GM12878 (cell line): ENCODE data around the gene KDM2A. TPM values are rescaled to one million over a fixed set of nuclear protein-coding genes. Genes with fewer than 3 reads are reported as not detected.

Source experiments
- ATF7 ChIP-seq: fragments of 450-650 bp; IDR thresholded peaks from 2 replicates; pipeline ENCODE4 v1.6.1; 2016; ENCODE audit warnings: low read depth, mild to moderate bottlenecking
- BHLHE40 ChIP-seq, 2 experiments: fragments of 450-650 bp in 1 of 2; IDR thresholded peaks; 2 replicates each; pipeline ENCODE4 v1.6.1; 2011 to 2017; ENCODE audit warnings: low read depth in 2 of 2, borderline replicate concordance in 1 of 2, improper control_type of control experiment in 1 of 2, low read length in 1 of 2, mild to moderate bottlenecking in 1 of 2
- EED ChIP-seq: sonication (generic); IDR thresholded peaks from 2 replicates; pipeline ENCODE4 v1.6.1; 2016; ENCODE audit warnings: antibody characterized with exemption, low read depth
- ESRRA ChIP-seq: IDR thresholded peaks from 2 replicates; pipeline ENCODE4 v1.6.1; 2012; ENCODE audit warnings: mild to moderate bottlenecking, low read length, improper control_type of control experiment
- FOS ChIP-seq: IDR thresholded peaks from 3 replicates; pipeline ENCODE4 v1.6.1; 2011; ENCODE audit warnings: borderline replicate concordance; ENCODE audit not compliant: insufficient read length; ENCODE audit errors: extremely low read depth
- HDAC2 ChIP-seq: fragments of 200-600 bp; sonication (generic); IDR thresholded peaks from 2 replicates; pipeline ENCODE4 v1.6.1; 2017
- IRF4 ChIP-seq: IDR thresholded peaks from 2 replicates; pipeline ENCODE4 v1.6.1; 2011; ENCODE audit warnings: low read depth, low read length
- JUND ChIP-seq: IDR thresholded peaks from 2 replicates; pipeline ENCODE4 v1.6.1; 2012; ENCODE audit warnings: low read depth, mild to moderate bottlenecking, low read length, improper control_type of control experiment, moderate library complexity
- MEF2A ChIP-seq: IDR thresholded peaks from 2 replicates; pipeline ENCODE4 v1.6.1; 2011; ENCODE audit warnings: low read depth, mild to moderate bottlenecking, low read length, moderate library complexity; ENCODE audit not compliant: insufficient read depth
- MTA2 ChIP-seq: fragments of 450-650 bp; IDR thresholded peaks from 2 replicates; pipeline ENCODE4 v1.6.1; 2016; ENCODE audit warnings: low read depth, mild to moderate bottlenecking, moderate library complexity
- MYC ChIP-seq: IDR thresholded peaks from 2 replicates; pipeline ENCODE4 v1.6.1; 2011; ENCODE audit warnings: mild to moderate bottlenecking, low read length, moderate library complexity, inconsistent platforms; ENCODE audit not compliant: insufficient read depth, insufficient replicate concordance, insufficient read length, severe bottlenecking
- RFX5 ChIP-seq: IDR thresholded peaks from 2 replicates; pipeline ENCODE4 v1.6.1; 2011; ENCODE audit warnings: low read depth, low read length, improper control_type of control experiment
- RUNX3 ChIP-seq: IDR thresholded peaks from 2 replicates; pipeline ENCODE4 v1.6.1; 2012; ENCODE audit warnings: low read length, inconsistent platforms
- SREBF2 ChIP-seq: IDR thresholded peaks from 2 replicates; pipeline ENCODE4 v1.6.1; 2012; ENCODE audit warnings: mild to moderate bottlenecking, low read length
- SUPT20H ChIP-seq: IDR thresholded peaks from 2 replicates; pipeline ENCODE4 v1.6.1; 2011; ENCODE audit warnings: low read depth, mild to moderate bottlenecking, low read length, moderate library complexity, borderline replicate concordance; ENCODE audit not compliant: control insufficient read depth
- ZNF217 ChIP-seq: fragments of 450-650 bp; IDR thresholded peaks from 2 replicates; pipeline ENCODE4 v1.6.1; 2017; ENCODE audit warnings: antibody characterized with exemption, mild to moderate bottlenecking
- ZNF274 ChIP-seq: IDR thresholded peaks from one replicate; pipeline ENCODE4 v1.8.0; 2011; ENCODE audit not compliant: insufficient read length, insufficient read depth
- polyA plus RNA-seq, 11 experiments: library from polyadenylated mRNA; depleted of rRNA in 4 of 11; unstranded in 6 of 11; stranded (reverse) in 5 of 11; fragments of >200 nt; fragmentation: Nextera tagmentation in 4 of 11; fragmentation: Illumina TruSeq in 1 of 11; extraction: Ambion mirVana in 4 of 11; extraction: Trizol in 1 of 11; gene quantifications; 1 replicate in 1 of 11; 2 replicates in 10 of 11; pipeline versions ENCODE4 v1.2.1 to v1.2.3, GENCODE V29; 2011 to 2016; ENCODE audit warnings: inconsistent platforms in 2 of 11, missing spikeins in 2 of 11, low read depth in 1 of 11
- total RNA-seq, 4 experiments: library from RNA; depleted of rRNA in 3 of 4; stranded (reverse); fragments of >200 nt in 3 of 4; fragmentation: Illumina TruSeq in 1 of 4; extraction: Trizol in 1 of 4; gene quantifications; 2 replicates each; pipeline versions ENCODE4 v1.2.1 to v1.2.3, GENCODE V29; 2013 to 2021
- TF ChIP-seq, protein P1 (sequence below): IDR thresholded peaks from 2 replicates; pipeline ENCODE4 v1.6.1; 2011; ENCODE audit warnings: mild to moderate bottlenecking, low read depth, low read length, moderate library complexity; ENCODE audit not compliant: insufficient replicate concordance
- TF ChIP-seq, protein P2 (sequence below): IDR thresholded peaks from 2 replicates; pipeline ENCODE4 v1.6.1; 2011; ENCODE audit warnings: low read depth, low read length, improper control_type of control experiment, borderline replicate concordance
- TF ChIP-seq, protein P3 (sequence below): fragments of 450-650 bp; conservative IDR thresholded peaks from 2 replicates; pipeline ENCODE4 v1.6.1; 2017; ENCODE audit warnings: mild to moderate bottlenecking, moderate library complexity
- TF ChIP-seq, protein P4 (sequence below): IDR thresholded peaks from 2 replicates; pipeline ENCODE4 v1.6.1; 2011; ENCODE audit warnings: borderline replicate concordance, low read depth, mild to moderate bottlenecking, moderate library complexity, mixed read lengths, low read length; ENCODE audit not compliant: insufficient read depth; ENCODE audit errors: extremely low read length
- TF ChIP-seq, protein P5 (sequence below): IDR thresholded peaks from 2 replicates; pipeline ENCODE4 v1.6.1; 2012; ENCODE audit warnings: low read depth, low read length, improper control_type of control experiment

The KDM2A gene
- total and polyA plus RNA-seq, 10 of the 15 experiments (the other 5 are each of a cell fraction or from before 2014, with no cell fraction given): 10.5 to 69.3 (median 41.6) TPM

DNA sequence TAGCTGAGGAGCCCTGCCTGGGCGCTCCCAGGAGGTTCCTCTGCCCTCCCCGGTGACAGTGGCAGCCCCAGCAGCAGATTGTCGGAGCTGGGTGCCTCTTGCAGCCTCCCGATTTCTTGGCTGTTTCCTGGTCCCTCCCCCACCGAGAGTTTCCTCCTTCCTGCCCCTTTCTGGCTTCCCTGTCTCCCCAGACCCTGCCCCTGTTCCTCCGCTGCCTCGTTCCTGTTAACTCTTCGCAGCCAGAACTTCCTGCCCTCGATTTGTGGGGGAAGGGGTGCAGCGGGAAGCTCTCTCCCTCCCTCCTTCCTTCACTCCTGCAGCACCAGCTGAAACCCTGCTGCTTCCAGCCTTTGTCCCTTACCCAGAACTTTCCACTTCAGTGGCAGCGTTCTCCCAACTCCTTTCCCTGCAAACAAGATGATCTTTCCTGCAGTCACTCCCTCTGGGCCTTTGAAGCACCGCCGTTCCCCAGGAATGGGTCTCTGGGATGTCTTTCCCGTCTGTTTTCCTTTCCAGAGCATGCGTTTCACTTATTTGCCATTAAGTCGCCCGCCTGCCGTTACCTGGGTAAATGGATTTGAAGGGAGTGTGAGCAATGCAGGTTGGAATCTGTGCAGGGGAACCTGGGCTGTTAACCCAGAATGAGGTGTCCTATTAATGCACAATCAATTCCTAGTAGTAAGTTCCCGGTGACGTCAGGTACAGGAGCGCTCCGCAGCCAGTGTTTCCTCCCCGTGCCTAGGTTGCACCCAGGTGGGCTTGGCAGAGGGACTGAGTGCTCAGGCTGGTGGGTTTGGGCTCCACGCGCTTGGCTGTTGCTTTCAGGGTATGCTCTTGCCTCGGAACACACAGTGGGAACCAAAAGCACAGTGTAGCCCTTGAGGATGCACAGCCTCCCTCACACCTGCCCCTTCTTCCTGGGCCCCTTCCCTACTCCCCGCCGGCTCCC lies 151.5 kb downstream of the KDM2A start (continued):
- TF ChIP-seq, protein P1, sequence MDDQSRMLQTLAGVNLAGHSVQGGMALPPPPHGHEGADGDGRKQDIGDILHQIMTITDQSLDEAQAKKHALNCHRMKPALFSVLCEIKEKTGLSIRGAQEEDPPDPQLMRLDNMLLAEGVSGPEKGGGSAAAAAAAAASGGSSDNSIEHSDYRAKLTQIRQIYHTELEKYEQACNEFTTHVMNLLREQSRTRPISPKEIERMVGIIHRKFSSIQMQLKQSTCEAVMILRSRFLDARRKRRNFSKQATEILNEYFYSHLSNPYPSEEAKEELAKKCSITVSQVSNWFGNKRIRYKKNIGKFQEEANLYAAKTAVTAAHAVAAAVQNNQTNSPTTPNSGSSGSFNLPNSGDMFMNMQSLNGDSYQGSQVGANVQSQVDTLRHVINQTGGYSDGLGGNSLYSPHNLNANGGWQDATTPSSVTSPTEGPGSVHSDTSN: no peak
- TF ChIP-seq, protein P2, sequence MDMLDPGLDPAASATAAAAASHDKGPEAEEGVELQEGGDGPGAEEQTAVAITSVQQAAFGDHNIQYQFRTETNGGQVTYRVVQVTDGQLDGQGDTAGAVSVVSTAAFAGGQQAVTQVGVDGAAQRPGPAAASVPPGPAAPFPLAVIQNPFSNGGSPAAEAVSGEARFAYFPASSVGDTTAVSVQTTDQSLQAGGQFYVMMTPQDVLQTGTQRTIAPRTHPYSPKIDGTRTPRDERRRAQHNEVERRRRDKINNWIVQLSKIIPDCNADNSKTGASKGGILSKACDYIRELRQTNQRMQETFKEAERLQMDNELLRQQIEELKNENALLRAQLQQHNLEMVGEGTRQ: no peak
- TF ChIP-seq MEF2A (no peak), JUND (no peak), EED (peak; percentile 70), RFX5 (no peak), BHLHE40 (IDR thresholded peaks at IDR 0.05; ENCODE audit: borderline replicate concordance in 1 of 2, low read depth in 2 of 2, low read length in 1 of 2) (no peak), IRF4 (0 out of 2 replicates have a peak, but pooled peaks have one; percentile 11), MYC (no peak), FOS (no peak), ESRRA (no peak), ZNF274 (no peak), ATF7 (0 out of 2 replicates have a peak, but pooled peaks have one; percentile 31), HDAC2 (no peak), RUNX3 (no peak), ZNF217 (no peak), SREBF2 (no peak), MTA2 (no peak), SUPT20H (no peak)
- TF ChIP-seq, protein P3, sequence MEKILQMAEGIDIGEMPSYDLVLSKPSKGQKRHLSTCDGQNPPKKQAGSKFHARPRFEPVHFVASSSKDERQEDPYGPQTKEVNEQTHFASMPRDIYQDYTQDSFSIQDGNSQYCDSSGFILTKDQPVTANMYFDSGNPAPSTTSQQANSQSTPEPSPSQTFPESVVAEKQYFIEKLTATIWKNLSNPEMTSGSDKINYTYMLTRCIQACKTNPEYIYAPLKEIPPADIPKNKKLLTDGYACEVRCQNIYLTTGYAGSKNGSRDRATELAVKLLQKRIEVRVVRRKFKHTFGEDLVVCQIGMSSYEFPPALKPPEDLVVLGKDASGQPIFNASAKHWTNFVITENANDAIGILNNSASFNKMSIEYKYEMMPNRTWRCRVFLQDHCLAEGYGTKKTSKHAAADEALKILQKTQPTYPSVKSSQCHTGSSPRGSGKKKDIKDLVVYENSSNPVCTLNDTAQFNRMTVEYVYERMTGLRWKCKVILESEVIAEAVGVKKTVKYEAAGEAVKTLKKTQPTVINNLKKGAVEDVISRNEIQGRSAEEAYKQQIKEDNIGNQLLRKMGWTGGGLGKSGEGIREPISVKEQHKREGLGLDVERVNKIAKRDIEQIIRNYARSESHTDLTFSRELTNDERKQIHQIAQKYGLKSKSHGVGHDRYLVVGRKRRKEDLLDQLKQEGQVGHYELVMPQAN: no peak
- TF ChIP-seq, protein P4, sequence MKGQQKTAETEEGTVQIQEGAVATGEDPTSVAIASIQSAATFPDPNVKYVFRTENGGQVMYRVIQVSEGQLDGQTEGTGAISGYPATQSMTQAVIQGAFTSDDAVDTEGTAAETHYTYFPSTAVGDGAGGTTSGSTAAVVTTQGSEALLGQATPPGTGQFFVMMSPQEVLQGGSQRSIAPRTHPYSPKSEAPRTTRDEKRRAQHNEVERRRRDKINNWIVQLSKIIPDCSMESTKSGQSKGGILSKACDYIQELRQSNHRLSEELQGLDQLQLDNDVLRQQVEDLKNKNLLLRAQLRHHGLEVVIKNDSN: no peak
- TF ChIP-seq, protein P5, sequence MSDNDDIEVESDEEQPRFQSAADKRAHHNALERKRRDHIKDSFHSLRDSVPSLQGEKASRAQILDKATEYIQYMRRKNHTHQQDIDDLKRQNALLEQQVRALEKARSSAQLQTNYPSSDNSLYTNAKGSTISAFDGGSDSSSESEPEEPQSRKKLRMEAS: no peak
